ENCODE results near the gene LAMA5. TPM values are rescaled to one million over a fixed set of nuclear protein-coding genes. Genes with fewer than 3 reads are reported as not detected.
A peak's percentile ranks its signal among the peaks of the same experiment; 100 is the strongest.

Gene LAMA5
- total RNA-seq, 1 donor from 2014 or later, result 11.2 TPM

DNA sequence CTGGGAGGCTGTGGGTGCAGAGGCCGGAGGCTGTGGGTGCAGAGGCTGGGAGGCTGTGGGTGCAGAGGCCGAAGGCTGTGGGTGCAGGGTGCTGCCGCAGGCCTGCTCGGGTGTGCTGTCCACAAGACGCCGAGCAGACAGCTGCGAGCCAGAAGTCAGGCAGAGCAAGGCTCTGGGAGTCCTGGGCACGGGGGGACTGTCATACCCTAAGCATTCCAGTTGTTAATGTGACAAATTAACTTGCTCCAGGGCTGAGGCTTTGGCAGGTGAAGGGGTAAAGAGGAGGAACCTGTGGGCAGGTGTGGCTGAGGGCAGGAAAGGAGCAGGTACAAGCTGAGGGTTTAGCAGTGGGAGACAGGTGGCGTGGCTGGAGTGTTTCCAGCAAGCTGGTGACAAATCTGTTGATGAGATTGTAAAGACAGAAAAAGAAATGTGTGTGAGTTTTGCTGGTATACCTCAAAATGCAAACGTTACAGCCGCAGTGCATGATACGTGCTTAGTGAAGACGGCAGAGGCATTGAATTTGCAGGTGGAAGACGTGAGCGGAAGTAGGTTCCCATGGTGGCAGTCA is 78.5 kb downstream of the LAMA5 start:
- no peak for DNase-seq

DNA sequence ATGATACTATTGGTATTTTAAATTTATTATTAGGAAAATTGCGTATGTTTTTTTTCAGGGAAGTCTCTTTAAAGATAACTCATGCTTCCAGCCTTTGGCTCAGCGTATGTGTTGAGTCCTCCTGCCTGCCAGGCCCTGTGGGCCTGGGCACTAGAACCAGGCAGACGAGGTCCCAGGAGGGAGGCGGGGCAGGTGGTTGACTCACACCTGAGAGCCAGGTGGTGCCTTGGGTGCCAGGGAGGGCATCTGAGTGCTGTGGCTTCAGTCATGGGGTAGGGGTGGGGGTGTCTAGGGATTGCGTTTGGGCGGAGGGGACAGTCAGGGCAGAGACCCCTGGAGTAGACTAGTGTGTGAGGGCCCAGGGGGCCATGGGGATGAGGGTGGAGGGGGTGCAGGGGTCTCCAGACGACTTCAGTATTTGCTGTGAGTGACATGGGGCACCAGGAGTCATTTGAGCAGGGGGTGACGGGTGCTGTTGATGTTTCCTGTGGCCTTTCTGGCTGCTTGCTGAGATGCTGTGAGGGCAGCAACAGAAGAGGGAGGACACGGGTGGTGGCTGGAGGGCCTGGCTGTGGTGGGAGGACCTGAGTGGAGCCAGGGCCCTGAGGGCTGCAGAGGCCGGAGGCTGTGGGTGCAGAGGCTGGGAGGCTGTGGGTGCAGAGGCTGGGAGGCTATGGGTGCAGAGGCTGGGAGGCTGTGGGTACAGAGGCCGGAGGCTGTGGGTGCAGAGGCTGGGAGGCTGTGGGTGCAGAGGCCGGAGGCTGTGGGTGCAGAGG is 79.2 kb downstream of the LAMA5 start:
- no peak for DNase-seq

DNA sequence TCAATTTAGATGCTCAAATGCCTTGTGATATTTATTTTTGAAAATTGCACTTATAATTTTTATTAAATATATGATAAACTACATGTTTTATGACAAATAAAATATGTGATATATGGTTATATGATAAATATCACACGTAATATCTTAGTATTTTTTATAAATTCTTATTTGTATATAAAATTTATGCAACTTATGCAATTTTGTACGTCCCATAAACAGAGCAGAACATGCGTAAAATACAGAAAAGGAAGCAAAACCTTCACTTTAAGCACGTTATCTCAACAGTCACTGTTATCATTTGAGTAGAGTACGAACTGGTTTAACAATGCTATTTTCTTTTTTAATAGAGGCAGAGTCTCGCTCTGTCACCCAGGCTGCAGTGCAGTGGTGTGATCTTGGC is 80.0 kb downstream of the LAMA5 start:
- no peak for DNase-seq

DNA sequence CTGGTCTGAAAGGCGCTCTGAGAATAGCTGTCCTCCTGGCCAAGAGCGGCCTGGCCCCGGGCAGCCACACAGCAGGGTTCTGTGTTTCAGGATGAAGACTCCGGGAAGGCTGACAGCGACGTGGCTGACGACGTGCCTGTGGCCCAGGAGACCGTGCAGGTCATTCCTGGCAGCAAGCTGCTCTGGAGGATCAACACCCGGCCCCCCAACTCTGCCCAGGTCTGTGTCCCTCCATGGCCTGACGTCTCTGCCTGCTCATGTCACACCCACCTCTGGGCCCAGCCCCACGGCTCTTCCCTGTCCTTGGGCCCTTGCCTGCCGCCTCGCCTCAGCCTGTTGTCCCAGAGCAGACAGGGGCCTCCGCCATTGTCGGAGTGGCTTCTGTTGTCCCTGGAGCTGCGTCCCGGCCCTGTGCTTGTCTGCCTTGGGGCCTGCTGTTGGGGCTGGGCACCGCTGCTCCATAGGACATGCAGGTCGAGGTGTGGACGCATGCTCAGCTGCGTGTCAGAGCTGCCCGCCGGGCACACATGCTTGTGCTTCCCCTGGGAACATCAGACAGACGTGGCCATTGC is 80.5 kb downstream of the LAMA5 start:
- DNase-seq, result no peak

DNA sequence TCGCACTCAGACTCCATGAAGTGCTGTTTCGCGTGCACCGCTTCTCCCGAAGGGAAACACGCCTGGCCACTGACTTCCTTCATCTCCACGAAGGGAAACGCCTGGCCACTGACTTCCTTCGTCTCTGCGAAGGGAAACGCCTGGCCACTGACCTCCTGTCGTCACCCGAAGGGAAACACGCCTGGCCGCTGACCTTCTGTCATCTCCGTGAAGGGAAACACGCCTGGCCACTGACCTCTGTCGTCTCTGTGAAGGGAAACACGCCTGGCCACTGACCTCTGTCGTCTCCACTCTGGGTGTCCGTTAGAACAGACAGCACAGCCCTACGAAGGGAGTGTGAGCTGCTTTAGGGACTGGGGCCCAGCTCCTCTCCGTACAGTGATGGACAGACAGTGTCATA is 81.4 kb downstream of the LAMA5 start:
- DNase-seq, result no peak

DNA sequence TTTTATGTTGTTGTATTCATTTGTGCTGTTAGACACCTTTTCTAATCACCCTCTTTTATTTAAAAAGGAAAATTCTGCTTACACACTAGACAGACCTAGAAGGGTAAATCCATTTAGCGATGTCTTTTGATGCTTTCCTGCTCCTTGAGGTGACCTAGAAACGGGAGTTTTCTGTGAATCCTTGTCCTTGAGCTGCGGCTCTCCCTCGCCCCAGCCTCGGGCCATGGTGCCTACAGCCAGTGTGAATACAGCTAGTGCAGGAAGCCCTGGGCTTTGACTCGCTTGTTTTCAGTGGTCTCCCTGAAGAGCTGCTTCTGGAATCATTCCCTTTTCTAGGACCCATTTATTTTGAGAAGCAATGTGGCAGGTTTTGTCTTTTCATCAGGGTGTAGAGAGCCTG is 82.0 kb downstream of the LAMA5 start:
- DNase-seq, result no peak

DNA sequence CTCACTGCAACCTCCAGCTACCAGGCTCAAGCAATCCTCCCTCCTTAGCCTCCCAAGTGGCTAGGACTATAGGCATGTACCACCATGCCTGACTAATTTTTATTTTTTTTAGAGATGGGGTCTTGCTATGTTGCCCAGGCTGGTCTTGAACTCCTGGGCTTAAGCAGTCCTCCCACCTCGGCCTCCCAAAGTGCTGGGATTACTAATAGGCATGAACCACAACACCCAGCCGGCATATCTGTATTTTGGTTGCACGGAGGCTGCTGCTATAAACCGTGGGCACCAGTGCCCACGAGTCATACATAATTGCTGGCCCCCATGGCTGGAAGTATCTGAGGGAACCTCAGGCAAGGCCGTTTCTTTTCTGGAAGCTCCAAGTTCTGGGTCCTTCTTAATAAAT is 82.7 kb downstream of the LAMA5 start:
- DNase-seq, result no peak

DNA sequence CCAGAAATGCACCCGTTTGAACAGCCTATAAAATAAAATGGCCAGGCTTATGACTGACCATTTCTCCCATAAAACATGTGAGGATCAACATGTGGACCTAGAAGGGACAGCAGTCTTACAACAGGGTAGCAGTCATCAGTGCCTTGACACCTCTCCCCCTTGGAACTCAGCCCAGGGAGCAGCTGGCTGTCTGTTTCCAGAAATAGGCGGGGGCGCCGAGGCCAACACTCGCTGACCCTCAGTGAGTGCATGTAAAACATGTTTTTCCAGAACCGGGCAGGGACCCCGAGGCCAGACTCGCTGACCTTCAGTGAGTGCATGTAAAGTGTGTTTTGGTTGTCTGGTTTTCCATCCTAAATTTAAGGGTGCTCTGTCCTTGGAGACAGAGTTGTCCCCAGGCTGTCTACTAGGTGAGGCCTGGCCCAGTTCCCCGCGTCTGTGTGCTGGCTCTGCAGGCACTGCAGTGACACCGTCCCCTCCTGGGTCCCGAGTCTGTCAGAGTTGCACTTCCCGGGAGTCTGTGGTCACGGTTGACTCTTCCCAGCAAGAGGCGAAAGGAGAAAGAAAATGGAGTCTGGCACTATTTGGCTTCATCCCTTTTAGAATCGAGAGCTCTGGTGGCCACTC is 84.1 kb downstream of the LAMA5 start:
- DNase-seq, result no peak

DNA sequence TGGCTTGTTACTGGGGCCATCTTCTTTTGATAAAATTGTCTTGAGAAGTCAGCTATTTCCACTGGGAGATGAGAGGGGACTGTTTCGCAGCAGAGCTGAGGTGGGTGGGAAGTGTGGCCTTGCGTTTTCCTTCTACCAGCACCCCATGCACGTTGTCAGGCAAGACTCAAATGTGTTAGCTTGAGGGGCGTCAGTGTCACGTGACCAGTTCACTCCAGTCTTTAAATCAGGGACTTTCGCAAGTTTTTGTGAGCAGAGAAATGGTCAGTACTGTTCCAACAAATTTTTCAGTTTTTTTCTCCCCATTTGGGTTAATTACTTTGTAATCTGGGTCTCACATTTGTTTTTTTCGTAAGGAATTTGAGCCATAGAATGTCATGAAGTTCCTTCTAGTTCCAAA is 85.0 kb downstream of the LAMA5 start:
- DNase-seq, result no peak

DNA sequence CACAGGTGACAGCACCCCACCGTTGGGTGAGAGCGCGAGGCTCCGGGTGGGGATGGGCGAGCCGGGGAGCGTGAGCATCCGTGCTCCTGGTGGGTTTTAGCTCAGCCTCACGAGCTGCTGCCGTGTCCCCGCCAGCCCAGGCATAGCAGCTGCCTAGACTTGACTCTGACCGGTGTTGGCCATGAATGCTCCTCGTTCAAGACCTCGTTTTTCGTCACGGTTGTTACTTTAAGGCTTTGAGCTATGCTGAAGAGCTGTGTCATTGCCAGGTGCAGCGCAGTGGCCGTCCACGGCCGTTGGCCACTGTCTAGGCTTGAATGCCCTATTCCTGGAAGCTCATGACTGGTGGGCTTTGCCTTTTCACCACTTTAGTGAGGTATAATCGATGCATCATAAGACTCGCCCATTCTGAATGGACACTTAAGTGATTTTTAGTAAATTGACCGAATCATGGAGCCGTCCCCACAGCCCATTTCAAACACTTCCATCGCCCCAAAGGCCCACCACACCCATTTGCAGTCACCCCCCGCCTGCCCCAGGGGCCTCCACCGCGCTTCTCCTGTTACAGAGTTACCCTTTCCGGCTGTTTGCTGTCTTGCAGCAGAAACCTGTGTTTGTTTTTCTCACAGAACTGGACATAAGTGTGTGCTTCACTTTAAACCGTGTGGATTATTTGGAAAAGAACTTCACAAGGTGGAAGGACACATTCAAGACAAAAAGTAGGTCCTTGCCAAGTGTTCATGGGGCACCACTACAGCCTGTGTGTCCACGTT is 85.8 kb downstream of the LAMA5 start:
- DNase-seq, result no peak

DNA sequence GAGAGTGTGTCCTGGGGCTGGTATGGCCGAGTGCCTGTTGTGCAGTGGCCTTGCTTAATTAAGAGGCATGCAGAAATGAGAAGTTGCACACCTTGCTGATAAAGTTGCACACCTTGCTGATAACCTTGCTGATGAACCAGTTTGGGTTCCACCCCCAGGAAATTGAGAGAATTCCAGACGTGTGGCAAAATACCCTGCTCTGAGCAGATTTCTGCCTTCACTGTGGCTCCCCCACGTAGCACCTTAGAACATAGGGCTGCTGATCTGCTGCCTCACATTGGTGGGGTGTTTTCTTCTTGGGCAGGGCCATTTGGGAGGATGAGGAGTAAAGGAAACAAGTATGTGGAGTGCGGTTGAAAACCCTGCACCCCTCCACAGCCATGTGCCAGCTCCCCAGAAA is 86.8 kb downstream of the LAMA5 start:
- DNase-seq, result no peak

DNA sequence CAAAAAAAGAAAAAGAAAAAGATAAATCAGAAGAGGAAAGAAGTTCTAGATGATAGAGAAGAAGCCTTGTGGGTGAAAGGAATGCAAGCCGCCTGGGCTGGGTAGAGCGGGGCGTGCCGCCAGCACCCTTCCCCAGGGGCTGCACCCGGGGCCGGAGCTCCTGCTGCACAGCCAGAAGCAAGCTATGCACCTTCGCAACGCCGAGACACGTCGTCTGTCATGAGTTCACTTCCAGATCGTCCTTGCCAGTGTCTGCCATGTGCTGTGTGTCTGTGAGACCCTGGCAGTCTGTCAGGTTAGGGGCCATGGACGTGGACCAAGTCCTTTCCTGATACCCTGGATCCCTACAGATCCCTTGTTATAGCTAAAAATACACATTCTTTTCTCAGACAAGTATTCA is 89.9 kb downstream of the LAMA5 start:
- DNase-seq, result no peak

DNA sequence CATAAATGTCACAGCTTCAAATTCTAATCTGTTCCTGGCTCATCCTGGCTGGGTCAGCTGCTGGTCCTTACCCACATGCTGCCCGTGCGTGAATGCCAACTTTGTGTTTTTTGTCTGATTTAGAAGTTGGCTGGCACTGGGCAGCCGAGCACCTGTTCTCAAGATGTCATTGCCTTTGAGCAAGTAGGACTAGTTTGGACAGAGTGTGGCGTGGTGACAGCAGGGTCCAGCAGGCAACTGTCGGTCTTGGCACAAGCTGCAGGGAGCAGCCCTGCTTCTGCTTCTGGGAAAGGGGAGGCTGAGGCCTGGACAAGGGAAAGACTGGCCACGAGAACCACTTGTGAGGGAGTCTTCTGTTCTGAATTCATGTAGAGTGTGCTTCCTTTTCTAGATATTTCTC is 90.7 kb downstream of the LAMA5 start:
- DNase-seq, result no peak

DNA sequence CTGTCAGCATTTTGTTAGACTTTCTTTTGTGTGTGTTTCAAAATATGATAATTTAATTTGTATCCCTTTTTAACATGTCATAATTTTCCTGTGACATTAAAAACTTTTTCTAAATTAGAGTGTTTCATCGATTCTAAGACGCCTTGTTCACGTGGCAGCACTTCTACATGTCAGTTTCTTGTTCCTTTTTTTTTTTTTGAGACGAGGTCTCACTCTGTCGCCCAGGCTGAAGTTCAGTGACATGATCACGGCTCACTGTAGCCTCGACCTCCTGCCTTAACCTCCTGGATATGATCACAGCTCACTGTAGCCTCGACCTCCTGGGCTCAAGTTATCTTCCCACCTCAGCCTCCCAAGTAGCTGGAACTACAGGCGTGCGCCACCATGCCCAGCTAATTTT is 91.9 kb downstream of the LAMA5 start:
- DNase-seq, result no peak

DNA sequence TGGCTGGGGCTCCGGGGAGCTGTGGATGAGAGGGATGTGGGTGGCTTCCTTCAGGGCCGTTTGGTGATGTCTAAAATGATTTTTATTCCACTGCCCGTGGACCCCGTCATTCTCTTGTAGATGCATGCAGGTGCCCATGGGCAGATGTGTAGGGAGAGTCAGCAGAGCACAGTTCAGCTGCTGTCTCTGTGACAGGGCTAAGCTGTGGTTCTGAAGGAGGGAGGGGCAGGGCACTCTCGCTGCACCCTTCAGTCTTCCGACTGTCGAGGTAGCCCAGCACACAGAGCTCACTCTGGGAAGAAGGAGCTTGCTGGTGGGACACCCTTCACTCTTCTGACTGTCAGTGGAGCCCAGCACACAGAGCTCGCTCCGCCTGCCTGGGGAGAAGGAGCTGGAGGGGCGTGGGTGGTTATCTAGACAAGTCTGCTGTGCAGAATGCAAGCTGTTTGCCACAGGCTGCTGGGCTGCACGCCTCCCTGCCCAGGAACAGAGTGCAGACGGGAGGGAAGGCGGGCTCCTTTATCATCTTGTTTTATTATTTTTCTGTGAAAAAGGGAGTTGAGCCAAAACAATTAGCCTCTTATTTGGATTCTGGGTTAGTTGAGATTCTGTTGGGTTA is 92.7 kb downstream of the LAMA5 start:
- DNase-seq, result peak; percentile 77

DNA sequence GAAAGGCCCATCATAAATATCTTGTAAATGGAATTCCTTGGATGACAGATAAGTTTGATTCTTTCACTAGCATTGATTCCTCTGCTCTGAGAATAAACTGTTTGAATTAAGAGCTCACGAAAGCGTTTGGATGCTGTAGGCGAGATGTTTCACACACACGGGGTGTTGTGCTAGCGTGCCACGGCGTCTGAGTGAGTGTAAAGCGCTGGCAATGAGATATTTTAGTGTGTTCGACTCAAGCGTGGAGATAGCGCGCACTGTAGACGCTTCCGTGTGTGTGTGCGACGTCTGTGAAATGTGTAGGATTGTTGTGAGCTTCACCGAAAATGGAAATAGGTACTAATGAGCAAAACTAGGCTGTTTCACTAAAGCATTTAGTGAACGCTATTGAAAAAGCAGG is 93.7 kb downstream of the LAMA5 start:
- DNase-seq, result no peak

DNA sequence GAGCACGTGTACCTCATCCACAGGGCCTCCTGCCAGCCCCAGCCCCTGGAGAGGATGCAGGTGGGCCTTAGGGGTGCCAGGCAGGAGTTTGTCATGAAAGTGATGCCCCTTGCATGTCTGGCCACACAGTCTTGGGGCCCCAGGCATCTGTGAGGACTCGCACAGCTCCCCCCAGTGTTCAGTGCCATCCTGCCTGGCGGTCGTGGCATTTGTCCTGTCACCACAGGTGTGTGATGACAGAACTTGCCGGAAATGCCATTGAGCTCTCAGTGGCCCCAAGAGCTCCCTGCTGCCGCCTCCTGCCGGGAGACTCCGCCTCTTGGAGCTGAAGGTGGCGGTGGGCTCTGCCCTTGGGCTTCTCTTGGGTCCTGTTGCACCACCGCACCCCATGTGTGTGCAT is 94.9 kb downstream of the LAMA5 start:
- DNase-seq, result no peak

DNA sequence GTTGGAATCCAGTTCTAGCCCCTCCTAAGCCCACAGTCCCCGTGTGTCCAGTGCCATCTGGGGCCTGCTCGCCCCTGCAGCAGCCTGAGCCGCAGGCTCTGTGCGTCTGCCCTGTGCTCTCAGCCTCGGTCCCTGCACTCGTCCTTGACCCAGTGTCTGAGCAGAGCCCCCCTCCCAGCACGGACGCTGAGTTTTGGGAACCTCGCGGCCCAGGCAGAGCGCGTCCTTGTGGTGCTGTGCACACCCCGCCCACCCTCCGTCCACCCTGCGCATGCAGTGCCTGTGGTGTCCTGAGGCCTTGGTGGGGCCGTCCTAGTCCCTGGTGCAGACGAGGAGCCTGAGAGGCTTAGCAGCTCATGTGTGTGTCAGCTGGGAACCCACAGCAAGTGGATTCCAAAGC is 97.2 kb downstream of the LAMA5 start:
- DNase-seq, result no peak

DNA sequence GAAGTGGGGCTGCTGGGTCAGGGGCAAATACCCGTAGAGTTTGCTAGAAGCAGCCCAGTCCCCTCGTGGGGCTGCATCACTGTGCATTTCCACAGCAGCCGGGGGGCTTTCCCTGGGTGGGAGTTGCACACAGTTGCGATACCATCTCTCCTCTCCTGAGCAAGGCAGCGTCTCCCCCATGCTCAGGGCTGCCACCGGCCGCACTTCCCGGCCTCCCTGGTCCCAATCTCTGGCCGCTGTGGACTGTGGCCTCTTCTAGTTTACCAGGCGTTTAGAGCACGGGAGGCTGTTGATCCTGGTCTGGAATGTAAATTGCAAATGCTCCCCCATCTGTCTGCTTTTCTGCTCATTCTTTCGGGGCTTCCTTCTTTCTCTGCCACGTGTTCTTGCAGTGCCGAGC is 97.7 kb downstream of the LAMA5 start:
- no peak for DNase-seq

DNA sequence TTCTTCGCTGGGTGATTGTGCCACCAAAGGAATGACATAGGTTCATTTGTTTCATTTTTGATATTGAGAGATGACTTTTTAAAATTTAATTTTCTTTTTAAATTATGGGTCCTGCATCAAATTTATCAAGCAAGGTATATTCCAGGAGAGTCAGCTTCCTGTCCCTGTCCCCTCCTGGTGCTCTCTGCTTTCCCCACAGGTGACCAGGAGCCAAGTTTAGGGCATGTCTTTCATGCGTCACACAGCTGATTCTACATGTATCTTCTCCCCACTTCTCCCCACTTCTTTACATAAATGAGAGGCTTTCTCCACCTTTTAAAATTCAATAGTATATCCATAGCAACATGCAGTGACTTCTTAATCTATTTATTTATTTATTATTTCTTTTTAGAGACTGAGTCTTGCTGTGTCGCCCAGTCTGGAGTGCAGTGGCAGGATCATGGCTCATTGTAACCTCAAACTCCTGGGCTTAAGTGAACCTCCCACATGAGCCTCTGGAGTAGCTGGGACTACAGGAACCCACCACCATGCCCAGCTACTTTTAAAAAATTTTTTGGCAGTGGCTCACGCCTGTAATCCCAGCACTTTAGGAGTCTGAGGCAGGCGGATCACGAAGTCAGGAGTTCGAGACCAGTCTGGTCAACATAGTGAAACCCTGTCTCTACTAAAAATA is 98.7 kb downstream of the LAMA5 start:
- DNase-seq, result no peak

DNA sequence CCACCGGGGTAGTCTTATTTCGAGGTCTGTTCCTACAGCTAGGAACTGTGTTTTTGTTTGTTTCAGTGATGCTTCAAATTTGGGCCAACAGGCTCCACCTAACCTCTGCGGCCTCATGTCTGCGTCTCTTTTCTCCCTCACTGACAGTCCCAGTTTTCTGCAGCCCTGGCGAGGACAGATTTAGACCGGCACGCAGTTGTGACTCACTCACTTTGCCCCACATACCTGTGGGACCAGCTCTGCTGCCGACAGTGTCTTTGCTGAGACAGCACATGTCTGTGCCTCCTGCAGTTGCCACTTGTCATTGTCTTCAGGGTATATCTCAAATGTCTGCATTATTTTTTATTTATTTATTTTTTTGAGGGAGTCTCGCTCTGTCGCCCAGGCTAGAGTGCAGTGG is 99.6 kb downstream of the LAMA5 start:
- peak; percentile 33 for DNase-seq

DNA sequence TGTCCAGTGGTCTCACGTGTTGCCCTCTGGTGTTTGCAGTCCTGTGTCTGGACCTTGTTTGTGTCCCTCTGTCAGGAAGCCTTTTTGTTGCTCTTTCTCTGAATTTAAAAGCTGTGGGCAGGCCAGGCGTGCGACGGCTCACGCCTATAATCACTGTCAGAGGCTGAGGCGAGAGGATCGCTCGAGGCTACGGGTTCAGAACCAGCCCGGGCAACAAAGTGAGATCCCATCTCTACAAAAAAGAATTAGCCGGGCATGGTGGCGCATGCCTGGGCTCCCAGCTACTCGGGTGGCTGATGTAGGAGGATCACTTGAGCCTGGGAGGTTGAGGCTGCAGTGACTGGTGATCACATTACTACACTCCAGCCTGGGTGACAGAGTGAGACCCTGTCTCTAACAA is 100.3 kb downstream of the LAMA5 start:
- no peak for DNase-seq

All from occipital lobe (tissue), 2 donors.